HG03135 (cell line): Measurements from ENCODE around the gene FRMD4B.

Source experiments
- ATAC-seq: cut with Tn5 transposase; IDR thresholded peaks from one replicate; pipeline ENCODE4 v1.9.1; 2021; ENCODE audit warnings: mild to moderate bottlenecking, moderate library complexity; ENCODE audit not compliant: unreplicated experiment

Gene FRMD4B

GRCh38 chr3:69210068-69210730, 175.7 kb downstream of the FRMD4B start:
- ATAC-seq = no peak

DNA sequence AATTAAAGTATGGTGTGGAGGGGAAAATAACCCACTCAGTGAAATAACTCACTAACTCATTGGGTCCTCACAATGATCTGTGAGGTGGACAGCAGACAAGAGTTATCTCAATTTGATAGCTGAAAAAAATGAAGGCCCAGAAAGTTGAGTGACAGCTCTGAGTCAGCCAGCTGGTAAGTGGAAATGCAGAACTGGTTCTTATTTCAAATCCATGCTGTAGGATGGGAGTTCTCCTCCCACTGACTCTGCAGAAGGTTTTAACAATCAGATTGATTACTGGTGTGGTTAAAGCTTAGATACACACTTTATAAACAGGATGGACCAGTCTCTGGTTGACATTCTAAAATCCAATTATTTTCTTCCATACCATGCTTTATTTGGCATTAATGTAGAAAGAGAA, 176.5 kb downstream of the FRMD4B start:
- ATAC-seq = no peak

GRCh38 chr3:69207031-69207430, 178.9 kb downstream of the FRMD4B start:
- ATAC-seq = no peak

DNA sequence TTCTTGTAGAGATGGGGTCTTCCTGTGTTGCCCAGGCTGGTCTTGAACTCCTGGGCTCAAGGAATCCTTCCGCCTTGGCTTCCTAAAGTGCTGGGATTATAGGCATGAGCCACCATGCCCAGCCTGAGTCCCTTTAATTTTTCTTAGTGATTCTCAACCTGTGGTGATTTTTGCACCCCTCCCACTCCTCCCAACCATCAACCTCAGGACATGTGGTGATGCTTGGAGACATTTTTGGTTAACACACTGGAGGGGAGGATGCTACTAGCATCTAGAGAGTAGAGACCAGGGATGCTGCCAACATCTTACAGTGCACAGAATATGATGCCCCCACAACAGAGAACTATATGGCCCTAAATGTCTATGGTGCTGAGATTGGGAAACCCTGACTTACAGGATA, 180.5 kb downstream of the FRMD4B start:
- ATAC-seq = no peak

- peak; percentile 89 for ATAC-seq
Observed at GRCh38 chr3:69204315-69204957, 181.5 kb downstream of the FRMD4B start.

DNA sequence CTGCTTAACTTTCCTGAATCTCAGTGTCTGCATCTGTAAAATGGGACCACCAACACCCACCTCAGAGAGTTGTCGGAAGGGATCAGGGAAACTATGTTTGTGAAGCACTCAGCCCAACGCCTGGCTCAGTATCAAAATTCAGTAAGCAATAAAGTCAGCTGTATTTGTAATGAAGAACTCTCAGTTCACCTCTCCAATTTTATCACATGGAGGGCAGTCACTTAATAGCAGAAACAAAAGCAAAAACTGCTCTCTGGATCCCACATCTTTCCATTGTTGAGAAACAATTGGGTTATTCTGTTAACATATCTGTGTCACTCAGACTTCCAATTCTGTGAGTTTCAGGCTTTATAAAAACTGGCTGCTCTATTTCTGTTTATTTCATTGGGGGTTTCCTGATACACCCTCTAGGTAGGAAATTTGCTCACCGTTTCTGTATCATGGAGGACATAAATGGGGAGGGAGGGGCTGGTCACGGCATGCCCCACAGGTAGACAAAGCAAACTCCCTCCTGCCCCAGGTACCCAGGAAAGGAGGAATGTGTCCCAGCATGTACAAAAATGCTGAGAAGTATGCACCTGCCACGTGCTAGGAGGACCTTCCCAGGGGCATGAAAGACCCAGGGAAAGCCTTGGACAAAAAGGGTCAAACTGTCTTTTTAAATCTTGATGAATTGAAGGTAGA, 182.1 kb downstream of the FRMD4B start:
- ATAC-seq = peak; percentile 13

GRCh38 chr3:69201658-69202057, 184.2 kb downstream of the FRMD4B start:
- ATAC-seq = no peak

DNA sequence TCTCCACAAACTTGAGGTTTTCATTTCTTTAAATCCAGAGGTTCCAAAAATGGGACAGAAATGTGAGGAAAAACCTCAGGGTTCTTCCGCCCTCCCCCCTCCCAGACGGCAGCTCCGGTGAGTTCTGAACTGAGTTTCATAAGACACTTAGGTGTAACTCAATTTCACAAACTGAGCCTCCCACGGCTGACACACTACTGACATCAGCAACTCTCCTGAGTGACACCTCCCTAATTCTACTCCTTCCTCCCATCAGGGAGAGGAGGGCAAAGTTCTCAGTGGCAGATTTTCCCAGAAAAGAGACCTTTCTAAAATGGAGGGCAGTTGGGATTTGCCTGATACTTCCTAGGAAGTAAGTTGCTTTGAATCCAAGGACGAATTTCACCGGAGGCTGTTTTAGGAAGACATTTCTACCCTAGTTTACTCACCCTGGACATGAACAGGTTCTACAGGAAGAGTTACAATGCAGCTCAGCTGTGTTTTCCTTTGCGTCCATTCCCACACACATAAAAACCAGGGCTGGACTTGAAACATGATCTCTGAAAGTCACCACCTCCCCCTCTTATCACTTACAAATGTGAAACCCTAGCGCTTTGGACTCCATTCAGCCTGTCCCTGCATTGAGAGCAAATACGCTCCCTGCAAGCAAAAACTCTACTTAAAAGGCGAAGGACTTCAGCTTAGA, 185.4 kb downstream of the FRMD4B start:
- no peak for ATAC-seq

DNA sequence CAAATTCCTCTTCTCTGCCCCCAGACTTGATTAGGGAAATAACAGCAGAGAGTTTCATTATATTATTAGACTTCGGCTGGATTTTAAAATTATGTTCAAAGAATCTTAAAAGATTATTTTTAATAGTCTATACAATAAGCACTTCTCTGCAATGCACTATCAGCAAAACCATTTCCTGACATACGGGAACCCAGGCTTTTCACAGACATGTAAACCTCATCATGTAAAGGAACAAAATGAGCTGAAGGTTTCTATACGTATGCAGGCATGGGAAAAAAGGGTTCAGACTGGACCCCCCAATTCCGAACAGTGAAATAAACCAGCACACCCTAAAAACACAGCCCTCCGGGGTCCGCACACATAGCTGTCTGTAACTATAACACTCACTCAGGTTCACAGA, 185.9 kb downstream of the FRMD4B start:
- ATAC-seq = no peak

DNA sequence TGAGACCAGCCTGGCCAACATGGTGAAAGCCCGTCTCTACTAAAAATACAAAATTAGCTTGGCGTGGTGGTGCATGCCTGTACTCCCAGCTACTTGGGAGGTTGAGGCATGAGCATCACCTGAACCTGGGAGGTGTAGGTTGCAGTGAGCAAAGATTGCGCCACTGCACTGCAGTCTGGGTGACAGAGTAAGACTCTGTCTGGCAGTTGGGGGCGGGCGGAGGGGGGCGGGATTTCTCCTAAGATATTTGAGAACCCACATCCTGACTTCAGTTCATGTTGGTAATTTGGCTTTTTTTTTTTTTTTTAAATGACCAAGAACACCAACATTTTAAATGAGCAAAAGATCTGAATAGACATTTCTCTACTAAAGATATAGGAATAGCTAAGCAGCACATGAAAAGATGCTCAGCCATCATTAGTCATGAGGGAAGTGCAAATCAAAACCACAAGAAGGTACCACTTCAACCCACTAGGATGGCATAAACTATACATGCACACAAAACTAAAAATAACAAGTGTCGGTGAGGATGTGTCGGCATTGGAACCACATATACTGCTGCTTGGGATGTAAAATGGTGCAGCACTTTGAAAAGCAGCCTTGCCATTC, 187.9 kb downstream of the FRMD4B start:
- ATAC-seq = no peak

DNA sequence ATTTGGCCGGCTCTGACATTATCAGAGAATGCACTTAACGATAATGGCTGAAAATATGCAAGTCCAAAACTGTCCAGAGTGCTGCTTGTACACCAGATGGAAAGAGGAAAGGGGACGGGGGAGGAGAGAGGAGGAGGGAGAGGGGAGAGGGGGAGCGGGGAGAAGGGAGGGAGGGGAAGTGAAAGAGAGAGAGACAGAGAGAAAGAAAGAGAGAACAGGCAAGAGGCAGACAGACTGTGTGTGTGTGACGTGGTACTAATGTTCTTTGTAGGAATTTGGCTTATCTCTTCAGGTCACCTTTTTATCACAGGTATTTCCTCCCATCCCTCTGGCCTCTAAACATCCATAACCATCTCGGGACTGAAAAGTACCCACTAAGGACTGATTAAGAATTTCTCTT, 188.4 kb downstream of the FRMD4B start:
- ATAC-seq = no peak

DNA sequence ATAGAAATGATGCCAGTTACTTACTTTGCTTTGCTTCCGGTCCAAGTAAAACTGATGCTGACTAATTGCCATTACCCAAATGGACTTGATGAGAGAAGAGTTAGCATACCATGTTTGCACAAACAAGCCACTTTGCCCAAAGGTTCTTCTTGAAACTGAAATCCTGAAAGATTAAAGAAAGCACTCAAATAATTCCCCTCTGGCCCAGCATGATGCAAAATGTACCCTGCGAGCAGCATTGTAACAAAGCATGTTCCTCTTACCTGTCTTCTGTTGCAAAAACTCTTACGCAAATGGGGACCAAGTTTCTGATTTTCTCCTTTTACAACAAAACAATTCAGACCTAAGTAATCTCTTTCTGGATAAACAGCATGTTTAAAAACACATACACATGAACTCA, 189.0 kb downstream of the FRMD4B start:
- no peak for ATAC-seq

- ATAC-seq = no peak
Observed at GRCh38 chr3:69194431-69195165, 191.3 kb downstream of the FRMD4B start.

DNA sequence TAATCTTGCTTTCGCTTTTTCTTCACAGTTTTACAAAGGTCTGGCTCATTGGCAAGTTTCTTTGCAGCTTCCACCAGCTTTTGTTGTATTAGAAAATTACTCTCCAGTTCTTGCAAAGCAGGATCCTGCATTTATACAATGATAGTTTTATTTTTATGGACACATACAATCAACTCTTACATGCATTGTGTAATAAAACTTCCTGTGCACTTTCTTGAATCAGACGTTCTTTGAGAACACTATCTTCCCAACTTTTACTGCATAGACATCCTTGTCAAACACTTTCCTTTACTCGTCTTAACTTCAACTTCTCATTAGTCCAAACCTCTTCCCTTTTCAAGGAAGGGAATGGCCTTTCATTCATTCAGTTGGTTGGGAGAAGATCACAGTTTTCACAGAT, 192.1 kb downstream of the FRMD4B start:
- no peak for ATAC-seq

- no peak for ATAC-seq
Observed at GRCh38 chr3:69191516-69191915, 194.4 kb downstream of the FRMD4B start.

DNA sequence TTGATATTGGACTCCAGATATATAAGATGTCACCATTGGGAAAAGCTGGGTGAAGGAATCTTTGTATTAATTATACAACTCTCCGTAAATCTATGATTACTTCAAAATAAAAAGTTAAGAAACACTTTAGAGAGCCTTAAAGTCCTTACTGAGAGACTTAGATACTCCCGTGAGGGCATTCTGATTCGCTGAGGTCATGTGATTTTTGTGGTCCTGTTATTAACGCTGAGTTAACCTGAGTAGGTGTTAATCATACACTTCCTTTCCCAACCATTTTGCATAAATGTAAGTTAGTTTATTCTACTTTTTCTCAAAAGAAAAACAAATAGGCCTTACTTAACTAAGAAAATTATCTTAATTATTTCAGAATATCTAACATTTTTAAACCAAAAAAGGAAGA, 196.4 kb downstream of the FRMD4B start:
- no peak for ATAC-seq

GRCh38 chr3:69186575-69187093, 199.3 kb downstream of the FRMD4B start:
- no peak for ATAC-seq

GRCh38 chr3:69182588-69183316, 203.1 kb downstream of the FRMD4B start:
- ATAC-seq = no peak

DNA sequence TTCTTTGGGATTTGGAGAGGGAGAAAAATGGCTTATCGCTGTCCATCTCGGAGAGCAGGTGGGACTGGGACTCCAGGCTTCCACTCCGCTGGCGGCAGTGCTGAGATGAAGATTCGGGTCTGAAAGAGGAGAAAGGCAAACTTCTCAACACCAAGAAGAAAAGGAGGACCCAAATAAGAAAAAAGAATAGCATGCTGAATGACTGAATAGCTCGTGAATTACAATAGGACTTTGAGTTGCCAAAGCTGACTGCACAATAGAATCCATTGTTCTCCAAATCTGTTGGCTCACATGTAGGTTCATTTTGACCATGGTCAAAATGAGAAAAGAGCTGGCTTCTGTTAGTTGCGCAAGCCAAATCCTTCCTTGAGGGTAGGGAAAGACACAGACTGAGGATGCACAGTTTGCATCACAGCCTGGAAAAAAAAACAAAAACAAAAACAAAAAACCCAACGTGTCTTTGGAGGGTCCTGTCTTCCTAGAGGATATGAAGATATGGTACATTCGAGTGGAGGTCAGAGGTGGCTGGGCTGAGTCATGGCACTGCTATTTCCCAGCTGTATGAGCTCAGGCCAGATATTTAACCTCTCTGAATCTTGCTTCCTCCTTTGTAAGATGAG, 204.2 kb downstream of the FRMD4B start:
- no peak for ATAC-seq
